Measurements from ENCODE around the gene GRM8.

DNA sequence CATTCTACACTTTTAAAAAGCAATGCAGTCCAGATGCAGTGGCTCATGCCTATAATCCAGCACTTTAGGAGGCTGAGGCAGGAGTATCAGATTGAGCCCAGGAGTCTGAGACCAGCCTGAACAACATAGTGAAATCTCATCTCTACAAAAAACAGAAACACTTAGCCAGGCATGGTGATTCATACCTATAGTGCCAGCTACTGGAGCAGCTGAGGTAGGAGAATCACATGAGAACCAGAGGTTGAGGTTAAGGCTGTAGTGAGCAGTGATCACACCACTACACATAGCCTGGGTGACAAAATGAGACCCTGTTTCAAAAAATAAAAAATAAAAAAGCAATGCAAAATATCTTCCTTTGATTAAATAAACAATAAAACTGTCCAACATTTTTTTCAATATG, 205.2 kb downstream of the GRM8 start:
- TF ChIP-seq, protein P1, sequence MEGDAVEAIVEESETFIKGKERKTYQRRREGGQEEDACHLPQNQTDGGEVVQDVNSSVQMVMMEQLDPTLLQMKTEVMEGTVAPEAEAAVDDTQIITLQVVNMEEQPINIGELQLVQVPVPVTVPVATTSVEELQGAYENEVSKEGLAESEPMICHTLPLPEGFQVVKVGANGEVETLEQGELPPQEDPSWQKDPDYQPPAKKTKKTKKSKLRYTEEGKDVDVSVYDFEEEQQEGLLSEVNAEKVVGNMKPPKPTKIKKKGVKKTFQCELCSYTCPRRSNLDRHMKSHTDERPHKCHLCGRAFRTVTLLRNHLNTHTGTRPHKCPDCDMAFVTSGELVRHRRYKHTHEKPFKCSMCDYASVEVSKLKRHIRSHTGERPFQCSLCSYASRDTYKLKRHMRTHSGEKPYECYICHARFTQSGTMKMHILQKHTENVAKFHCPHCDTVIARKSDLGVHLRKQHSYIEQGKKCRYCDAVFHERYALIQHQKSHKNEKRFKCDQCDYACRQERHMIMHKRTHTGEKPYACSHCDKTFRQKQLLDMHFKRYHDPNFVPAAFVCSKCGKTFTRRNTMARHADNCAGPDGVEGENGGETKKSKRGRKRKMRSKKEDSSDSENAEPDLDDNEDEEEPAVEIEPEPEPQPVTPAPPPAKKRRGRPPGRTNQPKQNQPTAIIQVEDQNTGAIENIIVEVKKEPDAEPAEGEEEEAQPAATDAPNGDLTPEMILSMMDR (IDR thresholded peaks at IDR 0.05; ENCODE audit: borderline replicate concordance, extremely low read depth, low read length, poor library complexity, severe bottlenecking), result no peak
- TF ChIP-seq EZH2 (IDR thresholded peaks at IDR 0.05; ENCODE audit: borderline replicate concordance, low read depth, low read length, severe bottlenecking), result no peak

Measured in DND-41 (cell line).